ENCODE results near the gene KLHDC1.

DNA sequence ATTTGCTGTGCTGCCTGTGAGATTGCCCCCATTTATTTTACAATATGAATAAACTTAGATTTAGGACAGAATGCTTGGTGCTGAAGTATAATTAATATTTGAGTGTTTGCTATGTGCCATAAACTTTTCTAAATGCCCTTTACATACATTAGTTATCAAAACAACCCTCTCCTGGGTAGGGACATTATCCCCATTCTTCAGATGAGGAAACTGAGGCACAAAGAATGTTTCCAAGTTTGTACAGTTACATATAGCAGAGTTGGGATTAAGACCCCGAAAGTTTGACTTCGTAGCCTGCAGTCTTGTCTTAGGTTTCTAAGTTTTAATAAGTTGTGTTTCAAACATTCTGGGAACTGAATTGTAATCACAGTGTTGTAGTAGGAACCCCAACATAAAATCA, 93.4 kb downstream of the KLHDC1 start:
- TF ChIP-seq EZH2 (IDR thresholded peaks at IDR 0.05; ENCODE audit: borderline replicate concordance, insufficient read depth, low read depth, low read length, poor library complexity, severe bottlenecking): no peak
- TF ChIP-seq, protein P1, sequence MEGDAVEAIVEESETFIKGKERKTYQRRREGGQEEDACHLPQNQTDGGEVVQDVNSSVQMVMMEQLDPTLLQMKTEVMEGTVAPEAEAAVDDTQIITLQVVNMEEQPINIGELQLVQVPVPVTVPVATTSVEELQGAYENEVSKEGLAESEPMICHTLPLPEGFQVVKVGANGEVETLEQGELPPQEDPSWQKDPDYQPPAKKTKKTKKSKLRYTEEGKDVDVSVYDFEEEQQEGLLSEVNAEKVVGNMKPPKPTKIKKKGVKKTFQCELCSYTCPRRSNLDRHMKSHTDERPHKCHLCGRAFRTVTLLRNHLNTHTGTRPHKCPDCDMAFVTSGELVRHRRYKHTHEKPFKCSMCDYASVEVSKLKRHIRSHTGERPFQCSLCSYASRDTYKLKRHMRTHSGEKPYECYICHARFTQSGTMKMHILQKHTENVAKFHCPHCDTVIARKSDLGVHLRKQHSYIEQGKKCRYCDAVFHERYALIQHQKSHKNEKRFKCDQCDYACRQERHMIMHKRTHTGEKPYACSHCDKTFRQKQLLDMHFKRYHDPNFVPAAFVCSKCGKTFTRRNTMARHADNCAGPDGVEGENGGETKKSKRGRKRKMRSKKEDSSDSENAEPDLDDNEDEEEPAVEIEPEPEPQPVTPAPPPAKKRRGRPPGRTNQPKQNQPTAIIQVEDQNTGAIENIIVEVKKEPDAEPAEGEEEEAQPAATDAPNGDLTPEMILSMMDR (IDR thresholded peaks at IDR 0.05): no peak
